HG02610 (cell line): Measurements from ENCODE around the gene HSF4.

Source experiments
- ATAC-seq: cut with Tn5 transposase; IDR thresholded peaks from one replicate; pipeline ENCODE4 v1.9.1; 2021; ENCODE audit warnings: mild to moderate bottlenecking, moderate library complexity; ENCODE audit not compliant: unreplicated experiment

HSF4 gene

GRCh38 chr16:67215706-67216105, 51.2 kb downstream of the HSF4 start:
- ATAC-seq = no peak

GRCh38 chr16:67216612-67217490, 52.3 kb downstream of the HSF4 start:
- ATAC-seq = no peak
